ENCODE results near the gene SNCG. TPM values are rescaled to one million over a fixed set of nuclear protein-coding genes. Genes with fewer than 3 reads are reported as not detected.

Gene SNCG
- total and polyA plus RNA-seq, 2 of the 8 experiments (the other 6 are each of a cell fraction or from before 2014, with no cell fraction given), result 4.4 to 12.2 TPM

DNA sequence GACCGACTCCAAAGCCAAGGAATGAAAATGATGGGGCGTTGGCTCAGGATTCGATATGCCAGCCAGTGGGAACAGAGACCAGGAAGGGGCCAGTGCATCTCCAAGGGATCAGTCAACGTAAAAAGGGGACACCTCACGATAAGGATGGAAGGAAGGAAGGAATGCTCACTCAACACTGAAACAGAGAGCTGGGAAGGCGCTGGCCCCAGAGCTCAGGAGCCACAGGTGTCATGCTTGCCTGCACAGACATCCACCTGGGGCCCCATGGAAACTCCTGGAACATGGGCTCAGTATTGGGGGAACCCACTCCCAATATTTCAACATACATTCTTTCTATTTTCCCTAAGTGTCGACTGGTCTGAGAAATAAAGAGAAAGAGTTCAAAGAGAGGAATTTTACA lies 6.3 kb upstream of the SNCG start (continued):
- TF ChIP-seq, protein P1, sequence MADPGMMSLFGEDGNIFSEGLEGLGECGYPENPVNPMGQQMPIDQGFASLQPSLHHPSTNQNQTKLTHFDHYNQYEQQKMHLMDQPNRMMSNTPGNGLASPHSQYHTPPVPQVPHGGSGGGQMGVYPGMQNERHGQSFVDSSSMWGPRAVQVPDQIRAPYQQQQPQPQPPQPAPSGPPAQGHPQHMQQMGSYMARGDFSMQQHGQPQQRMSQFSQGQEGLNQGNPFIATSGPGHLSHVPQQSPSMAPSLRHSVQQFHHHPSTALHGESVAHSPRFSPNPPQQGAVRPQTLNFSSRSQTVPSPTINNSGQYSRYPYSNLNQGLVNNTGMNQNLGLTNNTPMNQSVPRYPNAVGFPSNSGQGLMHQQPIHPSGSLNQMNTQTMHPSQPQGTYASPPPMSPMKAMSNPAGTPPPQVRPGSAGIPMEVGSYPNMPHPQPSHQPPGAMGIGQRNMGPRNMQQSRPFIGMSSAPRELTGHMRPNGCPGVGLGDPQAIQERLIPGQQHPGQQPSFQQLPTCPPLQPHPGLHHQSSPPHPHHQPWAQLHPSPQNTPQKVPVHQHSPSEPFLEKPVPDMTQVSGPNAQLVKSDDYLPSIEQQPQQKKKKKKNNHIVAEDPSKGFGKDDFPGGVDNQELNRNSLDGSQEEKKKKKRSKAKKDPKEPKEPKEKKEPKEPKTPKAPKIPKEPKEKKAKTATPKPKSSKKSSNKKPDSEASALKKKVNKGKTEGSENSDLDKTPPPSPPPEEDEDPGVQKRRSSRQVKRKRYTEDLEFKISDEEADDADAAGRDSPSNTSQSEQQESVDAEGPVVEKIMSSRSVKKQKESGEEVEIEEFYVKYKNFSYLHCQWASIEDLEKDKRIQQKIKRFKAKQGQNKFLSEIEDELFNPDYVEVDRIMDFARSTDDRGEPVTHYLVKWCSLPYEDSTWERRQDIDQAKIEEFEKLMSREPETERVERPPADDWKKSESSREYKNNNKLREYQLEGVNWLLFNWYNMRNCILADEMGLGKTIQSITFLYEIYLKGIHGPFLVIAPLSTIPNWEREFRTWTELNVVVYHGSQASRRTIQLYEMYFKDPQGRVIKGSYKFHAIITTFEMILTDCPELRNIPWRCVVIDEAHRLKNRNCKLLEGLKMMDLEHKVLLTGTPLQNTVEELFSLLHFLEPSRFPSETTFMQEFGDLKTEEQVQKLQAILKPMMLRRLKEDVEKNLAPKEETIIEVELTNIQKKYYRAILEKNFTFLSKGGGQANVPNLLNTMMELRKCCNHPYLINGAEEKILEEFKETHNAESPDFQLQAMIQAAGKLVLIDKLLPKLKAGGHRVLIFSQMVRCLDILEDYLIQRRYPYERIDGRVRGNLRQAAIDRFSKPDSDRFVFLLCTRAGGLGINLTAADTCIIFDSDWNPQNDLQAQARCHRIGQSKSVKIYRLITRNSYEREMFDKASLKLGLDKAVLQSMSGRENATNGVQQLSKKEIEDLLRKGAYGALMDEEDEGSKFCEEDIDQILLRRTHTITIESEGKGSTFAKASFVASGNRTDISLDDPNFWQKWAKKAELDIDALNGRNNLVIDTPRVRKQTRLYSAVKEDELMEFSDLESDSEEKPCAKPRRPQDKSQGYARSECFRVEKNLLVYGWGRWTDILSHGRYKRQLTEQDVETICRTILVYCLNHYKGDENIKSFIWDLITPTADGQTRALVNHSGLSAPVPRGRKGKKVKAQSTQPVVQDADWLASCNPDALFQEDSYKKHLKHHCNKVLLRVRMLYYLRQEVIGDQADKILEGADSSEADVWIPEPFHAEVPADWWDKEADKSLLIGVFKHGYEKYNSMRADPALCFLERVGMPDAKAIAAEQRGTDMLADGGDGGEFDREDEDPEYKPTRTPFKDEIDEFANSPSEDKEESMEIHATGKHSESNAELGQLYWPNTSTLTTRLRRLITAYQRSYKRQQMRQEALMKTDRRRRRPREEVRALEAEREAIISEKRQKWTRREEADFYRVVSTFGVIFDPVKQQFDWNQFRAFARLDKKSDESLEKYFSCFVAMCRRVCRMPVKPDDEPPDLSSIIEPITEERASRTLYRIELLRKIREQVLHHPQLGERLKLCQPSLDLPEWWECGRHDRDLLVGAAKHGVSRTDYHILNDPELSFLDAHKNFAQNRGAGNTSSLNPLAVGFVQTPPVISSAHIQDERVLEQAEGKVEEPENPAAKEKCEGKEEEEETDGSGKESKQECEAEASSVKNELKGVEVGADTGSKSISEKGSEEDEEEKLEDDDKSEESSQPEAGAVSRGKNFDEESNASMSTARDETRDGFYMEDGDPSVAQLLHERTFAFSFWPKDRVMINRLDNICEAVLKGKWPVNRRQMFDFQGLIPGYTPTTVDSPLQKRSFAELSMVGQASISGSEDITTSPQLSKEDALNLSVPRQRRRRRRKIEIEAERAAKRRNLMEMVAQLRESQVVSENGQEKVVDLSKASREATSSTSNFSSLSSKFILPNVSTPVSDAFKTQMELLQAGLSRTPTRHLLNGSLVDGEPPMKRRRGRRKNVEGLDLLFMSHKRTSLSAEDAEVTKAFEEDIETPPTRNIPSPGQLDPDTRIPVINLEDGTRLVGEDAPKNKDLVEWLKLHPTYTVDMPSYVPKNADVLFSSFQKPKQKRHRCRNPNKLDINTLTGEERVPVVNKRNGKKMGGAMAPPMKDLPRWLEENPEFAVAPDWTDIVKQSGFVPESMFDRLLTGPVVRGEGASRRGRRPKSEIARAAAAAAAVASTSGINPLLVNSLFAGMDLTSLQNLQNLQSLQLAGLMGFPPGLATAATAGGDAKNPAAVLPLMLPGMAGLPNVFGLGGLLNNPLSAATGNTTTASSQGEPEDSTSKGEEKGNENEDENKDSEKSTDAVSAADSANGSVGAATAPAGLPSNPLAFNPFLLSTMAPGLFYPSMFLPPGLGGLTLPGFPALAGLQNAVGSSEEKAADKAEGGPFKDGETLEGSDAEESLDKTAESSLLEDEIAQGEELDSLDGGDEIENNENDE (IDR thresholded peaks at IDR 0.05; ENCODE audit: insufficient replicate concordance, low read length), result no peak
- no peak for TF ChIP-seq MAFK (IDR thresholded peaks at IDR 0.05; ENCODE audit: low read depth, low read length)
- no peak for TF ChIP-seq CBX5 (IDR thresholded peaks at IDR 0.05; ENCODE audit: low read depth, low read length)
- no peak for TF ChIP-seq TAF1 (IDR thresholded peaks at IDR 0.05; ENCODE audit: low read depth, low read length)
- no peak for TF ChIP-seq BACH1 (IDR thresholded peaks at IDR 0.05; ENCODE audit: low read length)

Measured in H1 (cell line).